ENCODE data around the gene CHSY1. TPM values are rescaled to one million over a fixed set of nuclear protein-coding genes. Genes with fewer than 3 reads are reported as not detected.
"Not testable (repeated sequence)": the region's sequence is repeated elsewhere in the genome, so short reads cannot be mapped to it uniquely, and the experiment has no call there.

CHSY1 gene
- total RNA-seq, 2 donors from 2014 or later = 10.6 to 11.7 TPM

- intact Hi-C loops (cut with DNase I, micrococcal nuclease) = no loop called here
- DNase-seq (no peak), ATAC-seq (peak; percentile 65)
Observed at GRCh38 chr15:101221902-101222301, 29.9 kb downstream of the CHSY1 start.

- DNase-seq (no peak), ATAC-seq (no peak)
- intact Hi-C loops (cut with DNase I, micrococcal nuclease) = no loop called here
Observed at GRCh38 chr15:101220060-101220459, 31.8 kb downstream of the CHSY1 start.

GRCh38 chr15:101219441-101219840 is 32.4 kb downstream of the CHSY1 start:
- no peak for DNase-seq

GRCh38 chr15:101217446-101217845 is 34.4 kb downstream of the CHSY1 start:
- DNase-seq (no peak), ATAC-seq (peak; percentile 17)
- intact Hi-C loops (cut with DNase I, micrococcal nuclease) = no loop called here

More at GRCh38 chr15:101219441-101219840, 32.4 kb downstream of the CHSY1 start:
- no peak for ATAC-seq
- intact Hi-C loops (cut with DNase I, micrococcal nuclease) = no loop called here

GRCh38 chr15:101216100-101216499 is 35.7 kb downstream of the CHSY1 start:
- DNase-seq (no peak), ATAC-seq (no peak)

GRCh38 chr15:101215681-101216080 is 36.2 kb downstream of the CHSY1 start:
- DNase-seq (no peak), ATAC-seq (no peak)
- intact Hi-C loops (cut with DNase I, micrococcal nuclease) = no loop called here

More at GRCh38 chr15:101216100-101216499, 35.7 kb downstream of the CHSY1 start:
- intact Hi-C loops (cut with DNase I, micrococcal nuclease) = no loop called here

GRCh38 chr15:101214435-101215097 is 37.3 kb downstream of the CHSY1 start:
- DNase-seq; intact Hi-C loops (cut with DNase I, micrococcal nuclease); ATAC-seq: not testable (repeated sequence)

GRCh38 chr15:101213570-101213969 is 38.3 kb downstream of the CHSY1 start:
- no peak for ATAC-seq
- intact Hi-C loops (cut with DNase I, micrococcal nuclease) = no loop called here
- DNase-seq = no peak

- intact Hi-C loops (cut with DNase I, micrococcal nuclease) = no loop called here
- ATAC-seq = no peak
- DNase-seq = no peak
Observed at GRCh38 chr15:101213147-101213546, 38.7 kb downstream of the CHSY1 start.

GRCh38 chr15:101211897-101212296 is 40.0 kb downstream of the CHSY1 start:
- intact Hi-C loops (cut with DNase I, micrococcal nuclease) = no loop called here
- ATAC-seq (peak; percentile 33), DNase-seq (no peak)

GRCh38 chr15:101210466-101210865 is 41.4 kb downstream of the CHSY1 start:
- no peak for ATAC-seq
- DNase-seq = no peak
- intact Hi-C loops (cut with DNase I, micrococcal nuclease) = no loop called here

GRCh38 chr15:101210058-101210457 is 41.8 kb downstream of the CHSY1 start:
- intact Hi-C loops (cut with DNase I, micrococcal nuclease) = no loop called here
- DNase-seq (no peak), ATAC-seq (no peak)

GRCh38 chr15:101209285-101209845 is 42.5 kb downstream of the CHSY1 start:
- no peak for ATAC-seq
- no peak for DNase-seq
- intact Hi-C loops (cut with DNase I, micrococcal nuclease) = no loop called here

GRCh38 chr15:101207867-101208288 is 44.0 kb downstream of the CHSY1 start:
- ATAC-seq = no peak
- DNase-seq = no peak
- intact Hi-C loops (cut with DNase I, micrococcal nuclease) = no loop called here

GRCh38 chr15:101206176-101206591 is 45.7 kb downstream of the CHSY1 start:
- ATAC-seq = no peak
- intact Hi-C loops (cut with DNase I, micrococcal nuclease) = no loop called here
- no peak for DNase-seq

- DNase-seq = no peak
- no peak for ATAC-seq
- intact Hi-C loops (cut with DNase I, micrococcal nuclease) = no loop called here
Observed at GRCh38 chr15:101204739-101205535, 46.9 kb downstream of the CHSY1 start.

- no peak for ATAC-seq
- no peak for DNase-seq
- intact Hi-C loops (cut with DNase I, micrococcal nuclease) = no loop called here
Observed at GRCh38 chr15:101203607-101204189, 48.1 kb downstream of the CHSY1 start.

- ATAC-seq (no peak), DNase-seq (no peak)
- intact Hi-C loops (cut with DNase I, micrococcal nuclease) = no loop called here
Observed at GRCh38 chr15:101203029-101203573, 48.7 kb downstream of the CHSY1 start.

GRCh38 chr15:101201411-101202174 is 50.3 kb downstream of the CHSY1 start:
- DNase-seq = peak; percentile 60 to 82
- intact Hi-C loops (cut with DNase I, micrococcal nuclease) = no loop called here
- ATAC-seq = peak; percentile 42

Data from left colon (tissue), 2 donors.